K562 (cell line): Measurements from ENCODE around the gene KCNB1.

Source experiments
- BCL6 ChIP-seq: fragments of 250-450 bp; sonication (Bioruptor Pico); IDR thresholded peaks from 2 replicates; pipeline ENCODE4 v1.4.0; 2020
- CTCF ChIP-seq, 3 experiments: IDR thresholded peaks in 2 of 3; conservative IDR thresholded peaks in 1 of 3; 2 replicates each; pipeline ENCODE4 v1.5.1; 2011 to 2012; ENCODE audit warnings: low read length in 3 of 3, mild to moderate bottlenecking in 3 of 3, control low read depth in 2 of 3, improper control_type of control experiment in 1 of 3, inconsistent platforms in 1 of 3, low read depth in 1 of 3, mixed read lengths in 1 of 3, moderate library complexity in 1 of 3; ENCODE audit not compliant: insufficient read depth in 2 of 3
- EZH2 ChIP-seq: IDR thresholded peaks from 2 replicates; pipeline ENCODE4 v1.6.1; 2012; ENCODE audit warnings: low read depth, mild to moderate bottlenecking, inconsistent platforms, low read length, borderline replicate concordance
- FIP1L1 ChIP-seq: fragments of 200-400 bp; formaldehyde crosslinking; IDR thresholded peaks from 2 replicates; pipeline ENCODE4 v1.6.1; 2018; ENCODE audit warnings: mild to moderate bottlenecking, low read depth, low read length; ENCODE audit not compliant: poor library complexity, severe bottlenecking
- GTF2F1 ChIP-seq: IDR thresholded peaks from 2 replicates; pipeline ENCODE4 v1.6.1; 2011; ENCODE audit warnings: low read depth, low read length, improper control_type of control experiment
- MCM3 ChIP-seq: fragments of 450-650 bp; IDR thresholded peaks from 2 replicates; pipeline ENCODE4 v1.6.1; 2016
- RBM22 ChIP-seq: fragments of 200-400 bp; formaldehyde crosslinking; IDR thresholded peaks from 2 replicates; pipeline ENCODE4 v1.6.1; 2018; ENCODE audit warnings: low read length, low read depth; ENCODE audit not compliant: poor library complexity, severe bottlenecking
- RFX5 ChIP-seq: IDR thresholded peaks from 2 replicates; pipeline ENCODE4 v1.6.1; 2011; ENCODE audit warnings: low read depth, mild to moderate bottlenecking, improper control_type of control experiment, low read length
- SMC3 ChIP-seq: conservative IDR thresholded peaks from 2 replicates; pipeline ENCODE4 v1.6.1; 2011; ENCODE audit warnings: low read depth, low read length, improper control_type of control experiment; ENCODE audit not compliant: insufficient read depth
- TARDBP ChIP-seq: fragments of 450-650 bp; IDR thresholded peaks from 2 replicates; pipeline ENCODE4 v1.6.1; 2016
- ZKSCAN1 ChIP-seq: fragments of 150-350 bp; IDR thresholded peaks from 2 replicates; pipeline ENCODE4 v1.6.1; 2016; ENCODE audit warnings: low read depth, low read length

GRCh38 chr20:49375170-49375569 is 107.3 kb downstream of the KCNB1 start:
- TF ChIP-seq MCM3 (no peak), RBM22 (no peak), TARDBP (no peak), EZH2 (no peak), SMC3 (no peak), RFX5 (no peak), CTCF (IDR thresholded peaks at IDR 0.05 in 2 of 3, conservative IDR thresholded peaks at IDR 0.05 in 1 of 3; ENCODE audit: insufficient read depth in 2 of 3, low read depth in 1 of 3, low read length in 3 of 3) (no peak), GTF2F1 (no peak), FIP1L1 (no peak), ZKSCAN1 (no peak), BCL6 (CRISPR knock-in tag) (no peak)
